Ovary (tissue), 9 donors: ENCODE measurements around the gene INPP5A. TPM values are rescaled to one million over a fixed set of nuclear protein-coding genes. Genes with fewer than 3 reads are reported as not detected.
"Not testable (repeated sequence)": the region's sequence is repeated elsewhere in the genome, so short reads cannot be mapped to it uniquely, and the experiment has no call there.

ENCODE experiments used
- DNase-seq, 5 donors: peaks; one replicate each; pipeline ENCODE4 v3.0.0-alpha.2; 2019 to 2020
- H3K27ac ChIP-seq, 2 donors: fragments of 200-600 bp; one replicate each; pipeline versions ENCODE4 v1.5.1 to v1.8.0; 2019 to 2022
- H3K27me3 ChIP-seq: fragments of 200-600 bp; one replicate; pipeline ENCODE4 v1.8.0; 2022
- H3K36me3 ChIP-seq: fragments of 200-600 bp; sonication (generic); one replicate; pipeline ENCODE4 v1.5.1; 2019
- H3K4me1 ChIP-seq: one replicate; pipeline ENCODE4 v1.8.1; 2013; ENCODE audit warnings: mild to moderate bottlenecking, moderate library complexity; ENCODE audit not compliant: insufficient read depth
- H3K4me3 ChIP-seq: fragments of 200-600 bp; sonication (generic); one replicate; pipeline ENCODE4 v1.5.1; 2017
- H3K9me3 ChIP-seq, 2 donors: fragments of 200-600 bp in 1 of 2; sonication (generic) in 1 of 2; one replicate each; pipeline versions ENCODE4 v1.5.1 to v1.8.1; 2013 to 2019; ENCODE audit warnings: mild to moderate bottlenecking in 1 of 2, moderate library complexity in 1 of 2
- CTCF ChIP-seq, 3 donors: fragments of 450-650 bp in 2 of 3; fragments of 200-600 bp in 1 of 3; IDR thresholded peaks; one replicate each; pipeline versions ENCODE4 v1.5.1 to v1.8.0; 2016 to 2022; ENCODE audit warnings: antibody characterized with exemption in 3 of 3, mild to moderate bottlenecking in 1 of 3
- EP300 ChIP-seq: sonication (generic); formaldehyde crosslinking; IDR thresholded peaks from one replicate; pipeline ENCODE4 v1.6.1; 2017; ENCODE audit warnings: antibody characterized with exemption
- POLR2A ChIP-seq: fragments of 450-650 bp; IDR thresholded peaks from one replicate; pipeline ENCODE4 v1.6.1; 2017; ENCODE audit warnings: antibody characterized with exemption, mild to moderate bottlenecking, moderate library complexity
- WGBS, 3 donors: extraction: QIAGEN DNeasy Blood & Tissue Kit in 1 of 3; methylation state at CpG; one replicate each; pipeline versions ENCODE4 v1.1.5 to v1.1.7; 2013 to 2017; 5-methylcytosine and 5-hydroxymethylcytosine counted together
- intact Hi-C, 4 donors: fragments of 100-400 bp; cut with DNase I; formaldehyde crosslinking; loops; one replicate each; pipeline versions ENCODE4 v1.11.0 to v1.15.1; 2022 to 2023
- polyA plus RNA-seq, 2 donors: library from polyadenylated mRNA; stranded (reverse); fragments of 200-250 nt in 1 of 2; fragments of 350-450 nt in 1 of 2; fragmentation: Illumina TruSeq in 1 of 2; extraction: RNeasy Lipid Tissue Mini Kit (QIAGEN cat#74804) in 1 of 2; gene quantifications; one replicate each; pipeline ENCODE4 v1.2.3, GENCODE V29; 2013 to 2014
- total RNA-seq, 7 donors: library from RNA; depleted of rRNA in 2 of 7; stranded (reverse); fragments of >200 nt in 2 of 7; fragmentation: NEBNext Ultra II Directional in 3 of 7; extraction: Animal tissue kit (Norgen Biotek cat#: 25700) in 3 of 7; gene quantifications; one replicate each; pipeline versions ENCODE4 v1.1.0 to v1.2.4, GENCODE V29; 2016 to 2023
- donor health status: DM: no; HTN: no; CAD: no; lungs with moderate emphysema.
- donor health status: DM: no; HTN: no; CAD: no.
- donor health status: Bipolar disorder and iron deficiency.
- donor health status: DM: yes; HTN: yes; CAD: no.
- donor health status: DM: no; HTN: no; CAD: no.
- donor health status: DM: yes; HTN: yes; CAD: no.

INPP5A gene
- total and polyA plus RNA-seq, 9 donors: 19.8 to 41.2 (median 35.3) TPM

- no peaks in the 10 kb centered on the region for H3K9me3 ChIP-seq
- intact Hi-C loops: no loop called here
- H3K4me3 ChIP-seq: no peak overlapping the region
- DNase-seq: no peak
- TF ChIP-seq POLR2A (no peak), EP300 (no peak), CTCF (IDR thresholded peaks at IDR 0.05) (no peak)
- no peak overlapping the region for H3K27ac ChIP-seq
- 87 to 95% (median 93%) methylated on average over 14 of the region's 14 CpGs for WGBS, 3 donors
- H3K4me1 ChIP-seq: no peaks in the 10 kb centered on the region
- no peaks in the 10 kb centered on the region for H3K27me3 ChIP-seq
- H3K36me3 ChIP-seq: no peaks in the 10 kb centered on the region
Measured at GRCh38 chr10:132739225-132739613, 201.6 kb downstream of the INPP5A start.

- no peak overlapping the region for H3K27ac ChIP-seq
- no peak for DNase-seq
- H3K4me1 ChIP-seq: no peaks in the 10 kb centered on the region
- 87 to 91% (median 90%) methylated on average over 6 of the region's 6 CpGs for whole genome bisulfite sequencing, 3 donors
- no peaks in the 10 kb centered on the region for H3K9me3 ChIP-seq
- no peaks in the 10 kb centered on the region for H3K27me3 ChIP-seq
- TF ChIP-seq CTCF (IDR thresholded peaks at IDR 0.05) (no peak), EP300 (no peak), POLR2A (no peak)
- H3K4me3 ChIP-seq: no peak overlapping the region
- no peaks in the 10 kb centered on the region for H3K36me3 ChIP-seq
- intact Hi-C loops: no loop called here
Measured at GRCh38 chr10:132740588-132740987, 203.0 kb downstream of the INPP5A start.

- H3K36me3 ChIP-seq: no peaks in the 10 kb centered on the region
- intact Hi-C loops: no loop called here
- WGBS, 3 donors: 65 to 77% (median 73%) methylated on average over 25 to 27 of the region's 27 CpGs
Measured at GRCh38 chr10:132742167-132742836, 204.7 kb downstream of the INPP5A start.

GRCh38 chr10:132742837-132743194, 205.2 kb downstream of the INPP5A start:
- H3K36me3 ChIP-seq: no peaks in the 10 kb centered on the region
- 19 to 49% (median 39%) methylated on average over 12 of the region's 12 CpGs for WGBS, 3 donors
- intact Hi-C loops: no loop called here

More at GRCh38 chr10:132742167-132742836, 204.7 kb downstream of the INPP5A start:
- Histone ChIP-seq H3K27me3 (no peaks in the 10 kb centered on the region), H3K4me1 (no peaks in the 10 kb centered on the region), H3K27ac (no peak overlapping the region), H3K9me3 (no peaks in the 10 kb centered on the region), H3K4me3 (no peak overlapping the region)
- no peak for DNase-seq
- TF ChIP-seq CTCF (IDR thresholded peaks at IDR 0.05) (no peak), EP300 (no peak), POLR2A (no peak)

GRCh38 chr10:132743196-132743924, 205.8 kb downstream of the INPP5A start:
- H3K4me1 ChIP-seq, H3K9me3 ChIP-seq, H3K36me3 ChIP-seq, H3K27ac ChIP-seq, H3K27me3 ChIP-seq, intact Hi-C loops, H3K4me3 ChIP-seq, DNase-seq: not testable (repeated sequence)
- 55 to 61% (median 55%) methylated on average over 30 of the region's 30 CpGs for WGBS, 3 donors

More at GRCh38 chr10:132742837-132743194, 205.2 kb downstream of the INPP5A start:
- no peaks in the 10 kb centered on the region for H3K27me3 ChIP-seq
- no peak overlapping the region for H3K4me3 ChIP-seq
- no peak for DNase-seq
- no peak for TF ChIP-seq POLR2A
- no peak for TF ChIP-seq CTCF (IDR thresholded peaks at IDR 0.05)
- no peak for TF ChIP-seq EP300
- no peaks in the 10 kb centered on the region for H3K4me1 ChIP-seq
- H3K27ac ChIP-seq: no peak overlapping the region
- no peaks in the 10 kb centered on the region for H3K9me3 ChIP-seq
